GM19463 (cell line): Measurements from ENCODE around the gene FMO1.
"Not testable (repeated sequence)": the region's sequence is repeated elsewhere in the genome, so short reads cannot be mapped to it uniquely, and the experiment has no call there.

Experiments
- ATAC-seq: cut with Tn5 transposase; IDR thresholded peaks from one replicate; pipeline ENCODE4 v1.9.1; 2021; ENCODE audit warnings: mild to moderate bottlenecking, moderate library complexity; ENCODE audit not compliant: unreplicated experiment

FMO1 gene

GRCh38 chr1:171279234-171279633 is 30.9 kb downstream of the FMO1 start:
- no peak for ATAC-seq

GRCh38 chr1:171279678-171280077 is 31.4 kb downstream of the FMO1 start:
- no peak for ATAC-seq

DNA sequence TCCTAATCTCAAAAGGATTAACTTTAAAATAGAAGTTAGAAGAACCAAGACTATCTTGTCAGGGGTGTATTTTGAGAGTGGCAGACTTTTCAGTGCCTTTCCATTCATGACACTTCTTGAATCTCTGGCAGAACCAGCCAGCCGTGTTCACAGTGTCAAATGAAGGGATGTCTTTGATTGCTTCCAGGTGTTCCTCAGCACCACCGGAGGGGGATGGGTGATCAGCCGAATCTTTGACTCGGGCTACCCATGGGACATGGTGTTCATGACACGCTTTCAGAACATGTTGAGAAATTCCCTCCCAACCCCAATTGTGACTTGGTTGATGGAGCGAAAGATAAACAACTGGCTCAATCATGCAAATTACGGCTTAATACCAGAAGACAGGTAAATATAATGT is 32.3 kb downstream of the FMO1 start:
- ATAC-seq, result no peak

- ATAC-seq, result peak; percentile 60
Observed at GRCh38 chr1:171286032-171286705, 37.9 kb downstream of the FMO1 start.

DNA sequence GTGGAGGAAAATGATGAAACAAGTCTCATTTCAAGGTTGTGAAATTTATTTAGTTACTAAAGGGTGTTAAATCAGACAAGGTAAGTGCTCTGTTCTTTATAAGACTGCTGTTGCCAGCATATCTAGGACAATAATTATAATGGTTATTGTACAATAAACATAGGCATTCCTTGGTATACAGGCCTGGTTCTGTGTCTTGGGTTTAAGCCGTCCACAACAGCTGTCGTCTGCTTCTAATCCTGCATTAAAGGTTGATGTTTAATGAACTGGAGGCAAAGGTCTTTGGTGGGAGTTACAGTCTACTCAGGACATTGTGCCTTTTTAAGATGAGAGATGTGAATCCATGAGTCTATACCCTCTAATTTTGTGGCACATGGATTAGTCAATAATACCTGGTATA is 42.3 kb downstream of the FMO1 start:
- no peak for ATAC-seq

GRCh38 chr1:171292799-171293198 is 44.5 kb downstream of the FMO1 start:
- no peak for ATAC-seq

- not testable (repeated sequence) for ATAC-seq
Observed at GRCh38 chr1:171295383-171295782, 47.1 kb downstream of the FMO1 start.

GRCh38 chr1:171295821-171296220 is 47.5 kb downstream of the FMO1 start:
- no peak for ATAC-seq

GRCh38 chr1:171296897-171297296 is 48.6 kb downstream of the FMO1 start:
- no peak for ATAC-seq

- ATAC-seq, result no peak
Observed at GRCh38 chr1:171298696-171299095, 50.4 kb downstream of the FMO1 start.

- no peak for ATAC-seq
Observed at GRCh38 chr1:171299342-171299741, 51.0 kb downstream of the FMO1 start.

DNA sequence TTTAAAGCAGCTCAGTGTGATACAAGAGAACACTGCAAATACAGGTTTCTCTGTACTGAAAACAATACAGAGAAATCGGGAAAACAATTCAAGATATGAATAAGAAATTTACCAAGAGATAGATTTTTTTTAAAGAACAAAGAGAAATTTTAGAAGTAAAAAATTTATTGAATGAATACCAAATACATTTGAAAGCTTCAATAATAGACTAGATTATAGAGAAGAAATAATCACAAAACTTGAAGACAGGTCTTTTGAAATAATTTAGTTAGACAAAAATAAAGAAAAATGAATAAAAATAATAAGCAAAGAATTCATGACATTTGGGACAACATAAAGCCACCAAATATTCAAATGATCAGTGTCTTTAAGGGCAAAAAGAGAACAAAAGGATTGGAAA is 52.1 kb downstream of the FMO1 start:
- no peak for ATAC-seq

GRCh38 chr1:171310661-171311087 is 62.4 kb downstream of the FMO1 start:
- no peak for ATAC-seq

GRCh38 chr1:171311771-171312558 is 63.7 kb downstream of the FMO1 start:
- no peak for ATAC-seq

DNA sequence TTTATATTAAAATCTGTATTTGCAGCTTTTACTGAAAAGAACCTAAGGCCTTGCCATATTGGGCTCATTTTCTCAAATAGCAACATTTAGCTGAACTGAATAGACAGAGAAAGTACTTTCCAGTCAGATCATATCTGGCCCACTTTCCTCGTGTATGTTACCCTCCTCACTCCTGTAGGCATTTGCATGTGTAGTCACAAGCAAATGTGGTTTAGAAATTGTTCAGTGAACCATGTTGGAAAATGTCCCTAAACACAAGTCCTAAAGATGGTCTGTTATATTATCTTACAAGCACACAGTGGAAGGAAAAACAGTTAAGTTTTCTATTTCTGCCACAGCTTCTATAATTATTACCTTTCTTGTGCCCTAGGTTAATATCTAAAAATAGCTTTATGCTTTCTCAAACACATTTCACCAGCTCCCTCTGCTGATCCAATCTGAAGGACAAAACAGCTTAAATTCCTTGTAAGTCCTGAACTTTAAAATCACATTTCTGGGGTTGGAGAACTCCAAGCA is 65.1 kb downstream of the FMO1 start:
- ATAC-seq, result peak; percentile 41

DNA sequence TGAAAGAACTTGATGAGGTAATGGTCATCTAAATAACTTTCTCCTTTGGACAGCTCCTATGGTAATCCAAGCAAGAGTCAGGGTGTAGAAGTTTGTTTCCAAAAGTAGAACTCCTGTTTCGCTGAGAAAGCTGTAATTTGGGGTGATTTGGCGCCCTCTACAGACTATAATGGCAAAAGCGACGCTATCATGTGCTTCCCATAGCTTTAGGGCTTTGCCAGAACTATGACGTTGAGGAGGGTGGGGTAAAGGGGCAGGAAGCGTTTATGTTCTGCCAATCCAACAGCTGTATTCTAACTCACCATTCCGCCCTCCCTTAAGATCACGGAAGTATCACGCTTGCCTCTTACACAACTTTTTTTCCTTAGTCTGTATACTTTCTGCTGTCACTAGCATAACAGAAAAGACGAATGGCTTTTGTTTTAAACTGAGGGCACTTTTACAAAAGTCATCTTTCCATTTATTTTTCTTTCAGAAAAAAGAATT is 65.6 kb downstream of the FMO1 start, which contains the start of gene FMO4:
TSS of gene FMO4 (plus strand) at position 349 of the 486 bp plus-strand sequence. CDS start 5,643 bp downstream, outside the sequence.
- ATAC-seq, result peak; percentile 99

GRCh38 chr1:171329251-171329650 is 81.0 kb downstream of the FMO1 start:
- ATAC-seq, result no peak

DNA sequence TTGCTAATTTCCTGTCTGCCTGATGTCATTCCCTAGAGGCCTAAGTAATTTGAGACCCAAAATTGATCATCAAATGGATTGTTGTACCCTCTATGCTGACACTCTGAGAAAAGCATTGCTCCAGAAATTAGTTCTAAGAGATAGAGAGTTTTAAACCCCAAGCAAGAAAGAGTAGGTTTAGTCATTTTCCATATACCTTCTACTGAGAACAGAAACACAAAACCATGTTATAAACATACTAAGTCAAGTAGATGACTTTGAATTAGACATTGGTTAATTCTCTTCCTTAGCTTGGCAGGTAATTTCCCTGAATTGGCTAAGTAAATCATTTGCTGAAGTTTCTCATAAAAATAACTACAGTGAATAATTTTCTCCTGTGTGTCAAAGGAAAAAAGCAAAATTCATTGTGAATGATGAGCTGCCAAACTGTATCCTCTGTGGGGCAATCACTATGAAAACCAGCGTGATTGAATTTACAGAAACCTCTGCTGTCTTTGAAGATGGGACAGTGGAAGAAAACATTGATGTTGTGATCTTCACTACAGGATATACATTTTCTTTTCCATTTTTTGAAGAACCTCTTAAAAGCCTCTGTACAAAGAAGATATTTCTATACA is 85.8 kb downstream of the FMO1 start:
- no peak for ATAC-seq
